ENCODE results near the gene CD81. TPM values are rescaled to one million over a fixed set of nuclear protein-coding genes. Genes with fewer than 3 reads are reported as not detected.

CD81 gene
- total RNA-seq, 1 experiment from 2014 or later, result 296 TPM

- Histone ChIP-seq H3K36me3 (ENCODE audit: control insufficient read depth in 1 of 2, insufficient read depth in 2 of 2, low read length in 2 of 2) (no peaks in the 10 kb centered on the region), H3K9me3 (ENCODE audit: control insufficient read depth in 1 of 2, insufficient read depth in 1 of 2, low read depth in 1 of 2, low read length in 2 of 2) (no peaks in the 10 kb centered on the region), H3K9me2 (ENCODE audit: insufficient read depth) (no peaks in the 10 kb centered on the region), H3K79me2 (ENCODE audit: insufficient read depth, low read length) (no peaks in the 10 kb centered on the region), H2AFZ (ENCODE audit: low read depth, low read length, poor library complexity, severe bottlenecking) (no peak overlapping the region), H3K27ac (ENCODE audit: low read depth, low read length) (no peak overlapping the region), H3K4me2 (ENCODE audit: low read length) (no peak overlapping the region), H3K9ac (ENCODE audit: low read length) (no peak overlapping the region), H3K4me1 (ENCODE audit: control insufficient read depth in 1 of 2, insufficient read depth in 2 of 2, low read length in 2 of 2) (peaks cover 0 to 3% of the 10 kb centered on the region in 2 experiments; a peak in 1 of 4 replicates), H3K4me3 (replicated peaks in 1 of 2; ENCODE audit: low read depth in 1 of 2, low read length in 2 of 2) (no peak overlapping the region), H3K27me3 (ENCODE audit: insufficient read depth, low read length) (0 out of 2 replicates have a peak, but pooled peaks cover 5% of the 10 kb centered on the region), H4K20me1 (ENCODE audit: insufficient read depth) (no peaks in the 10 kb centered on the region)
- BruUV-seq (replicated peaks), result no TSS peak
- intact Hi-C loops (cut with micrococcal nuclease), result no loop called here
- TF ChIP-seq EGR1 (IDR thresholded peaks at IDR 0.05; ENCODE audit: low read depth), result no peak
- TF ChIP-seq EZH2 (IDR thresholded peaks at IDR 0.05), result no peak
- no peak for TF ChIP-seq CBX3 (IDR thresholded peaks at IDR 0.05; ENCODE audit: low read depth)
- TF ChIP-seq SP1 (IDR thresholded peaks at IDR 0.05; ENCODE audit: low read depth), result no peak
- no peak for TF ChIP-seq SIN3A (IDR thresholded peaks at IDR 0.05; ENCODE audit: low read depth)
- TF ChIP-seq CTCF (IDR thresholded peaks at IDR 0.05 in 2 of 3, conservative IDR thresholded peaks at IDR 0.05 in 1 of 3; ENCODE audit: borderline replicate concordance in 1 of 3, insufficient read depth in 1 of 3, low read depth in 2 of 3, low read length in 2 of 3), result no peak
- TF ChIP-seq RAD21 (IDR thresholded peaks at IDR 0.05; ENCODE audit: low read depth), result no peak
- TF ChIP-seq ZFX (IDR thresholded peaks at IDR 0.05), result no peak
- TF ChIP-seq YY1 (IDR thresholded peaks at IDR 0.05; ENCODE audit: extremely low read depth, insufficient replicate concordance, low read depth, low read length), result no peak
- no peak for TF ChIP-seq MAX (IDR thresholded peaks at IDR 0.05)
- TF ChIP-seq POLR2A (IDR thresholded peaks at IDR 0.05; ENCODE audit: borderline replicate concordance, extremely low read depth, insufficient read depth, insufficient read length), result no peak
- TF ChIP-seq TCF7L2 (IDR thresholded peaks at IDR 0.05; ENCODE audit: borderline replicate concordance, extremely low read depth, insufficient read depth, insufficient read length), result no peak
- no peak for TF ChIP-seq ATF3 (IDR thresholded peaks at IDR 0.05)
- TF ChIP-seq POLR2AphosphoS5 (IDR thresholded peaks at IDR 0.05; ENCODE audit: low read depth, low read length), result no peak
- TF ChIP-seq REST (IDR thresholded peaks at IDR 0.05; ENCODE audit: low read depth), result no peak
- TF ChIP-seq EZH2phosphoT487 (IDR thresholded peaks at IDR 0.05; ENCODE audit: borderline replicate concordance), result no peak
- TF ChIP-seq ZNF274 (IDR thresholded peaks at IDR 0.05; ENCODE audit: low read depth, low read length), result no peak
- no peak for ATAC-seq
- POLR2A ChIA-PET, result no interaction called here
- RAD21 ChIA-PET (ENCODE audit: low non-redundant PET in 1 of 2, low total read pairs in 2 of 2, uncharacterized antibody in 2 of 2, unreplicated experiment in 2 of 2), result no interaction called here
- CTCF ChIA-PET, result no interaction called here
- DNase-seq (ENCODE audit: low read depth, low spot score), result no peak
Measured at GRCh38 chr11:2362414-2362813, 14.7 kb upstream of the CD81 start.

Data from HCT116 (cell line).